Stimulated activated naive CD8-positive, alpha-beta T cell treated with anti-CD3 and anti-CD28 coated beads, Interleukin-15, Interleukin-2, amounts not matched to agents 100 ng/mL and 50 ng/mL, for 24 hours (primary cell): Measurements from ENCODE around the gene BHLHE40.

Experiments
- H3K27ac Mint-ChIP-seq: one replicate; pipeline ENCODE4 v1.8.0; 2021; ENCODE audit warnings: mild to moderate bottlenecking, mixed read lengths
- H3K27me3 Mint-ChIP-seq: one replicate; pipeline ENCODE4 v1.8.0; 2021; ENCODE audit warnings: mixed read lengths
- H3K36me3 Mint-ChIP-seq: one replicate; pipeline ENCODE4 v1.8.0; 2021; ENCODE audit warnings: low read depth, mixed read lengths
- H3K4me1 Mint-ChIP-seq: one replicate; pipeline ENCODE4 v1.8.0; 2021; ENCODE audit warnings: low read depth, mixed read lengths
- H3K4me3 Mint-ChIP-seq: one replicate; pipeline ENCODE4 v1.8.0; 2021; ENCODE audit warnings: mild to moderate bottlenecking, mixed read lengths
- H3K9me3 Mint-ChIP-seq: one replicate; pipeline ENCODE4 v1.8.0; 2021; ENCODE audit warnings: mixed read lengths

Gene BHLHE40

DNA sequence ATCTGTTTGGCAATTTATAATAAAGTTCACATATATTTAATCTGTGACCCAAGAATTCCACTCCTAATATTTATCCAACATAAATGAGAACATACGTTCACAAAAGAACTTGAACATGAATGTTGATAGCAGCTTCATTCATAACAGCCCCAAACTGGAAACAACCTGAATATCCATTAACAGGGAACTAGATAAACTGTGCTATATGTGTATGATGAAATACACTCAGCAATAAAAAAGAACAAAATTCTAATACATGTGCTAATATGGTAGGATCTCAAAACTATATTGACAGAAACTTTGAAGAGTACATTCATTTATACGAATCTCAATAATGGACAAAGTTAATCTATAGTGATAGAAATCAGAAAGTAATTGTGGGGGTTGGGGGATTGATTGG is 5.1 kb upstream of the BHLHE40 start:
- Mint-ChIP-seq H3K9me3 (no peaks in the 10 kb centered on the region), H3K27ac (no peak overlapping the region), H3K27me3 (no peaks in the 10 kb centered on the region), H3K36me3 (peaks cover under 1% of the 10 kb centered on the region), H3K4me3 (no peak overlapping the region), H3K4me1 (peaks cover 44% of the 10 kb centered on the region)

DNA sequence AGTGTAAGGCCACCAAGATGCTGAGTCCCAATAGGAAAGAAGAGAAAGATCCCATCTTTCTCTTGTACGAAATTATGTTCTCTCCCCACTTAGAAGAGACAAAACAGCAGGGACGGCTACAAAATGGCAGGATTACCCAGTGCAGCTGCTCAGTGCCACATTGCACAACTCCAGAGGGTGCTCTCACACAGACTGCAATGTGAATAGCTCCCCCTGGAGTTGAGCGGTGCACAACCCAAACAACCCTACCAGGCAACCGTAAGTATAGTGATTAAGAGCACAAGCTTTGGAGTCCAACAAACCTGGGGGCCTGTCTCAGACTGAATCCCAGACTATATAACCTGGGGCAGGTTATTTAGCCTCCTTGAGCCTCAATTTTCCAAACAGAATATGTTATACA is 3.1 kb upstream of the BHLHE40 start:
- H3K36me3 Mint-ChIP-seq, result peaks cover 19% of the 10 kb centered on the region
- no peak overlapping the region for H3K4me3 Mint-ChIP-seq
- no peaks in the 10 kb centered on the region for H3K27me3 Mint-ChIP-seq
- peaks cover 44% of the 10 kb centered on the region for H3K4me1 Mint-ChIP-seq
- H3K27ac Mint-ChIP-seq, result peak overlapping the region; percentile 99
- no peaks in the 10 kb centered on the region for H3K9me3 Mint-ChIP-seq

DNA sequence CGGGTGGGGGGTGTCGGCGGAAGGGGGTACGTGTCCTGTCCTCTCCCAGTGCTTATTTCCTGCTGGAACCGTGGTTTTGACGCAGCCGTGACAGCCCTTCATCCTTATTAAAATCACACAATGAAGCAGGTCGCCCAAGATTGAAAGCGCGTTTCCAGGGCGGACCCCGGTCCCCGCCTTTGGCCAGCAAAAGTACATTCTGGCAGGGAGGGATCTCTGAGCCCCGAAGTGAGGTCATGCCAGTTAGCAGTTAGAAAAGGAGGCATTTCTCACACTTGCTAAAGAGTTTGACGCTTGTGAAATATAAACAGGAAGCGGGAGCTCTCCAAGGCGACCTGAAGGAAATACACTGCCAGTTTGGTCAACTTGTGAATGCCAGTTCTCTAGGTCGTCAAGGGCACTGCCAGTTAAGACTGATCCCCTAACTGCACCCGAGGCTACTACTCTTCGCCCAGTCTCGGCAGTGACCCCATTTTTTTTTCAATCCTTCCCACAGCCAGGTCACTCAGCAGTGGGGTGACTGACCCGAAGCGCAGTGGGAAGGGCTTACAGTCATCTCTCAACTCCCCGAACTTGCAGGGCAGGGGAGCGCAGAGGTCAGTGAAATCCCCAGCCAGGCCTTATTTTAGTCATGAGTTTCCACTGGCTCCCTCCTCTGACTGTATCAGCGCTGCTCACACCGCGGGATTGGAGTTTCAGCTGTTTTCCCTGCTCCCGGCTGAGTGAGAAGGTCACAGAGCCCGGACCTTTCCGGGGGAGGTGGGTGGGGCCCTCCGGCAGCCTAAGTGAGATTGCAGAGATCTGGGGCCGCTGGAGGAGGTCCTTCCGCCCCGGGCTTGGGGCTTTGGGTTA is 2.0 kb upstream of the BHLHE40 start:
- Mint-ChIP-seq H3K36me3 (peaks cover 30% of the 10 kb centered on the region), H3K27ac (peak overlapping the region; percentile 99)

DNA sequence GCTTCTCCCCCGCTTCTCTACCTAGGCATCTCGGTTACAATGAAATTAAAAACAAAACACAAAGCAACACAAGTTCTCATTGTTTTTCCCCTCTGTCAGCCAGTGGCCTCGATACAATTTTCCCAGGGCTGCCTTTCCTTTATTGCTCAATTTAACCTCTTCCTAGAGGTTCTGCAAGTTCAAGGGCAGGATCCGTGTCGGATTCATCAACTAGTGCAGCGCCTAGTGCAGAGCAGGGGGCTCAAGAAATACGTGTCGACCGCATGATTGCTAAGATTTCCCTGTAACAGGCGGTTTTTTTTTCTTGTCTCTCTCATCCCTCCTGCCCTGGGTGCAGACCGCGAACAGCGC is 1.4 kb upstream of the BHLHE40 start:
- Mint-ChIP-seq H3K27me3 (no peaks in the 10 kb centered on the region), H3K9me3 (no peaks in the 10 kb centered on the region), H3K27ac (peak overlapping the region; percentile 99), H3K4me1 (peaks cover 60% of the 10 kb centered on the region), H3K36me3 (peaks cover 36% of the 10 kb centered on the region), H3K4me3 (peak overlapping the region; percentile 100)

More for the DNA sequence above, 2.0 kb upstream of the BHLHE40 start:
- Mint-ChIP-seq H3K27me3 (no peaks in the 10 kb centered on the region), H3K4me3 (peak overlapping the region; percentile 100), H3K9me3 (no peaks in the 10 kb centered on the region), H3K4me1 (peaks cover 55% of the 10 kb centered on the region)

DNA sequence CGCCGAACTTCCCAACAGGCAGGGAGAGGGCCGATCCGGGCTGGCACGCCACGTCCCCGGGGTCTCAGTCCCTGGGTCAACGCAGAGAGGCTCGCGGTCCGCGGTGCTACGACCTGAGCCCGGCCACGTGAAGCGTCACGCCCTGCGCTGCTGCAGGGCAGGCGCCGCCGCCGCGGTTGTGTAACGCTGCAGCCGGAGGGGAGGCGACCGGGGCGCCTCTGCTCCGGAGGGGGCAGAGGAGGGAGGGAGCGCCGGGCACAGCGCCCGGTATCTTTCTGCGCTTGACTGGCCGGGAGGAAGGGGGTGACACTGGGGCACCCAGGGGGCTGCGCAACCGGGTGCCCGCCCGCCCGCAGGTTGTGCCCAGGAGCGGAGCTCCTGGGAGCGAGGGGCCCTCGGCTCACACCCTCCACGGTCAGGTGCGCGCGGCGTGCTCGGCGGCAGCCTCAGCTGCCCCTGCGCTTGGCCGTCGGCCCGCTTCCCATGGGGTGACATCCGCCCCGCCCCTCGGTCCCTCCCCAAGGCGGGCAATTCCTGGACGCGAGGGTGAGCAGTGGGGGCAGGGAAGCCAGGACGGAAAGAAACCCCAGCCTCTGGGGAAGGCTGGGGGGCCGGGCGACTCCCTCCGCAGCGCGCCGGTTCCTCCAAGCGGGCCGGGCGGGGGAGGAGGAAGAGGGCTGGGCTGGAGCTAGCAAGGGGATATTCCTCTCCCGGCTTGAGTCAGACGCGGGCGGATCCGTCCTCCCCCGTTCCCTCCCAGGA is 852 bp upstream of the BHLHE40 start:
- Mint-ChIP-seq H3K27ac (peak overlapping the region; percentile 99), H3K36me3 (peaks cover 42% of the 10 kb centered on the region), H3K4me3 (peak overlapping the region; percentile 100), H3K9me3 (no peaks in the 10 kb centered on the region), H3K4me1 (peaks cover 60% of the 10 kb centered on the region), H3K27me3 (no peaks in the 10 kb centered on the region)

DNA sequence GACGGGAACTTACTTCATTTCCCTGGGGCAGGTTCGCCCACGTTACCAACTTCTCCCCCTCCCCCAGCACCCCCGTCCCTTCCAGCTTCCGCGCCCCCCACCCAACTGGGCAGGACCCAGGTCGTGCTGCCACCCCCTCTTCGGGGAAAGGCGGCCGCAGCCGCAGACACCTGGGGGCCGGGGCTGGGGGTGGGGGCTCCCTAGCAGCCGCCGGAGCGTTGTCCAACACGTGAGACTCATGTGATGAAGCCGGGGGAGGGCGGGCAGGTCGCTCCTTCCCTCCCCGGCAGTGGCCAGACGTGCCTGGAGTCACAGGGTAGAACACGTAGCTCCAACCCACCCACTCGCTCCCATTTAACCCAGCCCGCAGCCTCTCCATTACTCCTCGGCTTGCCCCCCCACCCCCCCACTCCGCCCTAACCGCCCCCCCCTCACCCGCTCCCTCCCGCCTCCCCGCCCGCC is 240 bp upstream of the BHLHE40 start:
- no peaks in the 10 kb centered on the region for H3K27me3 Mint-ChIP-seq

DNA sequence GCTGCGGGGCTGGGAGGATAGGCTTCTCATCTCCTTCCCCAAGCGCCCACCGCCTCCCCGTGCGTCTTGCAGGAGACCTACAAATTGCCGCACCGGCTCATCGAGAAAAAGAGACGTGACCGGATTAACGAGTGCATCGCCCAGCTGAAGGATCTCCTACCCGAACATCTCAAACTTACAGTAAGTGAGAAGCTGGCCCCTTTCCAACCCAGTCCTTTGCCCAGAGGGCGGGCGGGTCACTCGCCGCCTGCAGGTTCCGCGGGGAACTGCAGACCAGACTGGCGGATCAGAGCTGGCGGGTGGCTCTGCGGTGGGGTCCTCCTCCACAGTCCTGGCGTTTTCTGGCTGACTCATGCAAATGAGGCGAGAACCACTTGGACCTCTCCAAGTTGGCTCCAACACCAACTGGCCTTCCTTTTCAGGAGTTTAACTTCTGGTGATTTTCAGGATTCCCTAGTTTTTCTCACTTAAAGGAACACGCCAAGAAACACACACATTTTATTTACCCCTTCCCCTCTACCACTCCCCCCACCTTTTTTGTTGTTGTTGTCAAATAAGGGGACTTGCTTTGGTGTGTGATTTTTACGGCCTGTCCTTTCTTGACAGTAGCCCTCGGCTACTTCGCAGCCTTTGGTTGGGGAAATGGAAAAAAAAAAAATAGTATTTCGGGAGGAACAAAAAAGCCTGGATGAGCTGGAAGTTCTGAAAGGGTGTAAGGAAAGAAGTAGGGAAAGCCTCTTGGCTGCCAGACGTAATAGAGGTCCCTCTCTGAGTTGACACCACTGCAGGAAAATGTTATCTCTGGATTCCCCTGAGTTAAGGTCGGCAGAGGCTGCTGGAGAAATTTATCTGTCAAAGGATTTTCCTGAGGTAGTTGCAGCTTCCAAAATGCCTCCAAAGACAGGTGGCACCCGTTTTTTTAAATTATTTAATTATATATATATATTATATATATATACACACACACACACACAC is 1.3 kb downstream of the BHLHE40 start:
- peaks cover 66% of the 10 kb centered on the region for H3K4me1 Mint-ChIP-seq
- peaks cover 62% of the 10 kb centered on the region for H3K36me3 Mint-ChIP-seq
- H3K4me3 Mint-ChIP-seq, result peak overlapping the region; percentile 100
- H3K9me3 Mint-ChIP-seq, result no peaks in the 10 kb centered on the region
- peak overlapping the region; percentile 96 for H3K27ac Mint-ChIP-seq
- H3K27me3 Mint-ChIP-seq, result no peaks in the 10 kb centered on the region

More for the DNA sequence above, 240 bp upstream of the BHLHE40 start:
- H3K4me1 Mint-ChIP-seq, result peaks cover 62% of the 10 kb centered on the region
- peak overlapping the region; percentile 100 for H3K4me3 Mint-ChIP-seq
- peak overlapping the region; percentile 99 for H3K27ac Mint-ChIP-seq
- H3K9me3 Mint-ChIP-seq, result no peaks in the 10 kb centered on the region
- peaks cover 48% of the 10 kb centered on the region for H3K36me3 Mint-ChIP-seq

DNA sequence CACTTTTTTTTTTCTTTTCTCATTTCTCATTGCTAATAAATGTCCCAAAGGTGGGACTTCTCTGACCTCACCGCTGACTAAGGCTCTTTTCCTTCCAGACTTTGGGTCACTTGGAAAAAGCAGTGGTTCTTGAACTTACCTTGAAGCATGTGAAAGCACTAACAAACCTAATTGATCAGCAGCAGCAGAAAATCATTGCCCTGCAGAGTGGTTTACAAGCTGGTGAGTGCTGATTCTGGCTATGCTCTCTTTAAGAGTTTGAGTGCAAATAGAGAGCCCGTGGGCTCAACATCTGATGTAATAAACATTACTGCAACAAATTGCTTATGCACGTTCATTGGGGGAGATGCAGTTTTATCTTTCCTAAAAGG is 2.0 kb downstream of the BHLHE40 start:
- H3K4me1 Mint-ChIP-seq, result peaks cover 66% of the 10 kb centered on the region
- no peaks in the 10 kb centered on the region for H3K27me3 Mint-ChIP-seq
- peak overlapping the region; percentile 95 for H3K27ac Mint-ChIP-seq
- no peaks in the 10 kb centered on the region for H3K9me3 Mint-ChIP-seq
- H3K4me3 Mint-ChIP-seq, result peak overlapping the region; percentile 100
- H3K36me3 Mint-ChIP-seq, result peaks cover 70% of the 10 kb centered on the region

DNA sequence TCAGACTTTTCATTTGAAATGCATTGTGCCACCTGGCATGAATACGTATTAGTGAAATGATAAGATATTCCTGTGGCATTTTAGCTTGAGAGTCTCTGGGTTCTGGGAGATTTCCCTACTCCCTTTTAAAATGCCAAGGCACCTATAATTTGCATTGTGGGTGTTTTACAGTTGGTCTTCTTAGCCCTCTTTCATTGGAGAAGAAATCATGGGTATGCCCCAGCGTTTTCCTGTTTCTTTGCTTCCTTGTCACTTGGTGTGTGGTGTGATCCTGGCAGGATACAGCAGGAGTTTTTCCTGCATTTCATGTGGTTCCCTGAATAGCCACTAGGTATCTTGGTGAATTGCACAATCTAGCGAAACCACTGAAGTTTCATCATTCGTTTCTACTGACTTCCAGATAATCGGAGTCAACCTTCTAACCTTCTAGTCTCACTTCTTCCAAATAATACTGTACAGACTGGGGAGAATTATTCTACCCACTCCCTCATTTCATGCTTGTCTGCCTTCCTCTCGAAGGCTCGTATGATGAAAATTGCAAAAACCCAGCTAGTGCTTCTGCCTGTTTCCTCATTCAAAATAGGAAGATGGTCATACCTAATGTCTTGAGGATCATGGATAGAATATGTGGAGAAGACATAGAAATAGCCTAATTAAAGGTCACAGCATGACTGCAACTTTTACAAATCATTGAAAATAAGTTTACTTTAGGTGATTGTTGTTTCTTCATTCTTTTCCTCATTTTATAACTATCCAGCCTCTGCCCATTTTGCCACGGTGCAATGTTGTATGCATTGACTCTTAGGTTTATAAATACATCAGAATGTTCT is 2.6 kb downstream of the BHLHE40 start:
- Mint-ChIP-seq H3K36me3 (peaks cover 70% of the 10 kb centered on the region), H3K4me1 (peaks cover 66% of the 10 kb centered on the region), H3K27me3 (no peaks in the 10 kb centered on the region), H3K27ac (peak overlapping the region; percentile 95), H3K9me3 (no peaks in the 10 kb centered on the region), H3K4me3 (peak overlapping the region; percentile 100)

DNA sequence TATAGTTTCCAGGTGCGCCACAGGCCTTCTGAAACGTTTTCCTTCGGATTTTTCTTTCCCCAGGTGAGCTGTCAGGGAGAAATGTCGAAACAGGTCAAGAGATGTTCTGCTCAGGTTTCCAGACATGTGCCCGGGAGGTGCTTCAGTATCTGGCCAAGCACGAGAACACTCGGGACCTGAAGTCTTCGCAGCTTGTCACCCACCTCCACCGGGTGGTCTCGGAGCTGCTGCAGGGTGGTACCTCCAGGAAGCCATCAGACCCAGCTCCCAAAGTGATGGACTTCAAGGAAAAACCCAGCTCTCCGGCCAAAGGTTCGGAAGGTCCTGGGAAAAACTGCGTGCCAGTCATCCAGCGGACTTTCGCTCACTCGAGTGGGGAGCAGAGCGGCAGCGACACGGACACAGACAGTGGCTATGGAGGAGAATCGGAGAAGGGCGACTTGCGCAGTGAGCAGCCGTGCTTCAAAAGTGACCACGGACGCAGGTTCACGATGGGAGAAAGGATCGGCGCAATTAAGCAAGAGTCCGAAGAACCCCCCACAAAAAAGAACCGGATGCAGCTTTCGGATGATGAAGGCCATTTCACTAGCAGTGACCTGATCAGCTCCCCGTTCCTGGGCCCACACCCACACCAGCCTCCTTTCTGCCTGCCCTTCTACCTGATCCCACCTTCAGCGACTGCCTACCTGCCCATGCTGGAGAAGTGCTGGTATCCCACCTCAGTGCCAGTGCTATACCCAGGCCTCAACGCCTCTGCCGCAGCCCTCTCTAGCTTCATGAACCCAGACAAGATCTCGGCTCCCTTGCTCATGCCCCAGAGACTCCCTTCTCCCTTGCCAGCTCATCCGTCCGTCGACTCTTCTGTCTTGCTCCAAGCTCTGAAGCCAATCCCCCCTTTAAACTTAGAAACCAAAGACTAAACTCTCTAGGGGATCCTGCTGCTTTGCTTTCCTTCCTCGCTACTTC is 3.8 kb downstream of the BHLHE40 start:
- H3K36me3 Mint-ChIP-seq, result peaks cover 70% of the 10 kb centered on the region
- no peaks in the 10 kb centered on the region for H3K27me3 Mint-ChIP-seq
- H3K4me1 Mint-ChIP-seq, result peaks cover 65% of the 10 kb centered on the region
- H3K4me3 Mint-ChIP-seq, result peak overlapping the region; percentile 100
- peak overlapping the region; percentile 88 for H3K27ac Mint-ChIP-seq
- no peaks in the 10 kb centered on the region for H3K9me3 Mint-ChIP-seq

DNA sequence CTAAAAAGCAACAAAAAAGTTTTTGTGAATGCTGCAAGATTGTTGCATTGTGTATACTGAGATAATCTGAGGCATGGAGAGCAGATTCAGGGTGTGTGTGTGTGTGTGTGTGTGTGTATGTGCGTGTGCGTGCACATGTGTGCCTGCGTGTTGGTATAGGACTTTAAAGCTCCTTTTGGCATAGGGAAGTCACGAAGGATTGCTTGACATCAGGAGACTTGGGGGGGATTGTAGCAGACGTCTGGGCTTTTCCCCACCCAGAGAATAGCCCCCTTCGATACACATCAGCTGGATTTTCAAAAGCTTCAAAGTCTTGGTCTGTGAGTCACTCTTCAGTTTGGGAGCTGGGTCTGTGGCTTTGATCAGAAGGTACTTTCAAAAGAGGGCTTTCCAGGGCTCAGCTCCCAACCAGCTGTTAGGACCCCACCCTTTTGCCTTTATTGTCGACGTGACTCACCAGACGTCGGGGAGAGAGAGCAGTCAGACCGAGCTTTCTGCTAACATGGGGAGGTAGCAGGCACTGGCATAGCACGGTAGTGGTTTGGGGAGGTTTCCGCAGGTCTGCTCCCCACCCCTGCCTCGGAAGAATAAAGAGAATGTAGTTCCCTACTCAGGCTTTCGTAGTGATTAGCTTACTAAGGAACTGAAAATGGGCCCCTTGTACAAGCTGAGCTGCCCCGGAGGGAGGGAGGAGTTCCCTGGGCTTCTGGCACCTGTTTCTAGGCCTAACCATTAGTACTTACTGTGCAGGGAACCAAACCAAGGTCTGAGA is 4.7 kb downstream of the BHLHE40 start:
- peak overlapping the region; percentile 88 for H3K27ac Mint-ChIP-seq
- no peaks in the 10 kb centered on the region for H3K9me3 Mint-ChIP-seq
- H3K4me1 Mint-ChIP-seq, result peaks cover 67% of the 10 kb centered on the region
- peak overlapping the region; percentile 100 for H3K4me3 Mint-ChIP-seq
- H3K27me3 Mint-ChIP-seq, result no peaks in the 10 kb centered on the region
- peaks cover 70% of the 10 kb centered on the region for H3K36me3 Mint-ChIP-seq

DNA sequence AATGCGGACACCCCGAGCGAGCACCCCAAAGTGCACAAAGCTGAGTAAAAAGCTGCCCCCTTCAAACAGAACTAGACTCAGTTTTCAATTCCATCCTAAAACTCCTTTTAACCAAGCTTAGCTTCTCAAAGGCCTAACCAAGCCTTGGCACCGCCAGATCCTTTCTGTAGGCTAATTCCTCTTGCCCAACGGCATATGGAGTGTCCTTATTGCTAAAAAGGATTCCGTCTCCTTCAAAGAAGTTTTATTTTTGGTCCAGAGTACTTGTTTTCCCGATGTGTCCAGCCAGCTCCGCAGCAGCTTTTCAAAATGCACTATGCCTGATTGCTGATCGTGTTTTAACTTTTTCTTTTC is 5.3 kb downstream of the BHLHE40 start:
- Mint-ChIP-seq H3K9me3 (no peaks in the 10 kb centered on the region), H3K4me3 (peak overlapping the region; percentile 100), H3K27me3 (no peaks in the 10 kb centered on the region), H3K27ac (peak overlapping the region; percentile 88), H3K4me1 (peaks cover 72% of the 10 kb centered on the region), H3K36me3 (peaks cover 66% of the 10 kb centered on the region)
